H1 (cell line): ENCODE results near the gene CLPX. TPM values are rescaled to one million over a fixed set of nuclear protein-coding genes. Genes with fewer than 3 reads are reported as not detected.

ENCODE experiments used
- CTCF ChIA-PET: fragments of 300-600 bp; sonication (Branson Sonifier 250); formaldehyde crosslinking; loops from one replicate; lab custom pipeline; 2021; ENCODE audit not compliant: partially characterized antibody; lab: Charles Lee
- POLR2A ChIA-PET: fragments of 300-600 bp; sonication (Branson Sonifier 250); formaldehyde crosslinking; loops from one replicate; lab custom pipeline; 2021; ENCODE audit warnings: inconsistent platforms; ENCODE audit not compliant: partially characterized antibody; lab: Charles Lee
- DNase-seq, 2 experiments: peaks; one replicate each; pipeline versions ENCODE4 v3.0.0 to v3.0.0-alpha.2; 2010 to 2022; ENCODE audit warnings: low spot score in 2 of 2, low read depth in 1 of 2, mixed read lengths in 1 of 2
- FAIRE-seq: peaks from 2 replicates; lab custom pipeline; 2011; peaks lifted over from hg19 to GRCh38; lab: Jason Lieb, UNC
- H2AFZ ChIP-seq: 2 replicates; pipeline ENCODE4 v1.8.1; 2012; ENCODE audit warnings: low read length, inconsistent platforms
- H2AK5ac ChIP-seq: 2 replicates; pipeline ENCODE4 v1.6.1; 2013; ENCODE audit warnings: low read depth, low read length
- H2BK120ac ChIP-seq: replicated peaks from 2 replicates; pipeline ENCODE3; 2013; ENCODE audit warnings: low read depth, low read length, inconsistent platforms
- H2BK12ac ChIP-seq: 2 replicates; pipeline ENCODE4 v1.6.1; 2013; ENCODE audit warnings: low read depth, low read length
- H2BK15ac ChIP-seq: 2 replicates; pipeline ENCODE4 v1.6.1; 2013; ENCODE audit warnings: low read length
- H2BK20ac ChIP-seq: 2 replicates; pipeline ENCODE4 v1.6.1; 2013; ENCODE audit warnings: low read length
- H2BK5ac ChIP-seq: 2 replicates; pipeline ENCODE4 v1.6.1; 2013; ENCODE audit warnings: low read depth, low read length
- H3K14ac ChIP-seq: 2 replicates; pipeline ENCODE4 v1.6.1; 2013; ENCODE audit warnings: inconsistent platforms; ENCODE audit not compliant: insufficient read length
- H3K18ac ChIP-seq: 2 replicates; pipeline ENCODE4 v1.6.1; 2013; ENCODE audit warnings: low read length; ENCODE audit errors: extremely low read depth
- H3K23ac ChIP-seq: 2 replicates; pipeline ENCODE4 v1.6.1; 2013; ENCODE audit warnings: inconsistent platforms; ENCODE audit not compliant: insufficient read length
- H3K23me2 ChIP-seq: 2 replicates; pipeline ENCODE4 v1.6.1; 2013; ENCODE audit warnings: low read depth, low read length
- H3K27ac ChIP-seq: 2 replicates; pipeline ENCODE4 v1.6.1; 2011; ENCODE audit warnings: low read depth, low read length, inconsistent platforms
- H3K27me3 ChIP-seq, 4 experiments: replicated peaks in 1 of 4; 1 replicate in 1 of 4; 2 replicates in 3 of 4; pipeline versions ENCODE4 v1.6.1 to v1.8.1; 2011 to 2013; ENCODE audit warnings: low read length in 3 of 4, mild to moderate bottlenecking in 3 of 4, inconsistent platforms in 2 of 4, mixed read lengths in 2 of 4, moderate library complexity in 1 of 4; ENCODE audit not compliant: control insufficient read depth in 3 of 4, insufficient read depth in 3 of 4; ENCODE audit errors: extremely low read depth in 1 of 4
- H3K36me3 ChIP-seq, 4 experiments: 2 replicates each; pipeline versions ENCODE4 v1.6.1 to v1.8.1; 2011 to 2013; ENCODE audit warnings: mild to moderate bottlenecking in 4 of 4, low read length in 3 of 4, moderate library complexity in 2 of 4, control low read depth in 1 of 4, inconsistent platforms in 1 of 4; ENCODE audit not compliant: insufficient read depth in 4 of 4, control insufficient read depth in 2 of 4
- H3K4ac ChIP-seq: replicated peaks from 2 replicates; pipeline ENCODE3; 2013; ENCODE audit warnings: low read length, low read depth, mixed read lengths, inconsistent platforms; ENCODE audit not compliant: insufficient read length
- H3K4me1 ChIP-seq, 4 experiments: replicated peaks in 1 of 4; 1 replicate in 1 of 4; 2 replicates in 3 of 4; pipeline versions ENCODE4 v1.6.1 to v1.8.1; 2011 to 2013; ENCODE audit warnings: low read length in 3 of 4, inconsistent platforms in 2 of 4, mixed read lengths in 1 of 4; ENCODE audit not compliant: insufficient read depth in 4 of 4, control insufficient read depth in 3 of 4
- H3K4me2 ChIP-seq, 2 experiments: 2 replicates each; pipeline versions ENCODE4 v1.6.1 to v1.8.1; 2011 to 2013; ENCODE audit warnings: low read depth in 2 of 2, low read length in 2 of 2, control low read depth in 1 of 2, inconsistent platforms in 1 of 2, mild to moderate bottlenecking in 1 of 2; ENCODE audit not compliant: insufficient read depth in 1 of 2
- H3K4me3 ChIP-seq, 4 experiments: fragments of 200-600, 300-600 bp in 1 of 4; sonication (generic), shearing (Covaris generic), sonication (Bioruptor Twin) in 1 of 4; 2 replicates each; pipeline versions ENCODE4 v1.5.1 to v1.8.1; 2011 to 2016; ENCODE audit warnings: low read length in 4 of 4, low read depth in 3 of 4, control low read depth in 2 of 4, inconsistent platforms in 2 of 4, mild to moderate bottlenecking in 2 of 4, mixed read lengths in 1 of 4, moderate library complexity in 1 of 4; ENCODE audit not compliant: insufficient read depth in 2 of 4; ENCODE audit errors: extremely low read depth in 1 of 4
- H3K56ac ChIP-seq: replicated peaks from 2 replicates; pipeline ENCODE3; 2013; ENCODE audit warnings: low read depth, mild to moderate bottlenecking, mixed read lengths, low read length, inconsistent platforms; ENCODE audit not compliant: insufficient read length
- H3K79me1 ChIP-seq: 2 replicates; pipeline ENCODE4 v1.6.1; 2013; ENCODE audit warnings: low read depth, low read length, control low read depth
- H3K79me2 ChIP-seq, 2 experiments: 2 replicates each; pipeline versions ENCODE4 v1.6.1 to v1.8.1; 2012 to 2013; ENCODE audit warnings: low read length in 2 of 2, mild to moderate bottlenecking in 2 of 2, inconsistent platforms in 1 of 2; ENCODE audit not compliant: insufficient read depth in 2 of 2, control insufficient read depth in 1 of 2
- H3K9ac ChIP-seq, 4 experiments: replicated peaks in 1 of 4; 1 replicate in 1 of 4; 2 replicates in 3 of 4; pipeline versions ENCODE4 v1.6.1 to v1.8.1; 2011 to 2013; ENCODE audit warnings: low read depth in 3 of 4, low read length in 3 of 4, control low read depth in 2 of 4, mild to moderate bottlenecking in 2 of 4, moderate library complexity in 2 of 4, inconsistent platforms in 1 of 4; ENCODE audit errors: extremely low read depth in 1 of 4
- H3K9me3 ChIP-seq, 2 experiments: 2 replicates each; pipeline versions ENCODE4 v1.6.1 to v1.8.1; 2012 to 2013; ENCODE audit warnings: mild to moderate bottlenecking in 2 of 2, moderate library complexity in 2 of 2, control low read depth in 1 of 2, inconsistent platforms in 1 of 2, low read depth in 1 of 2, low read length in 1 of 2, mixed read lengths in 1 of 2; ENCODE audit not compliant: insufficient read depth in 2 of 2
- H4K20me1 ChIP-seq, 2 experiments: replicated peaks in 1 of 2; 2 replicates each; pipeline versions ENCODE3 to v1.8.1; 2011 to 2013; ENCODE audit warnings: inconsistent platforms in 2 of 2, low read length in 2 of 2, mild to moderate bottlenecking in 1 of 2; ENCODE audit not compliant: insufficient read depth in 2 of 2, control insufficient read depth in 1 of 2
- H4K5ac ChIP-seq: 2 replicates; pipeline ENCODE4 v1.6.1; 2013; ENCODE audit warnings: low read length, low read depth, mixed read lengths, inconsistent platforms; ENCODE audit not compliant: insufficient read length
- H4K8ac ChIP-seq: 2 replicates; pipeline ENCODE4 v1.8.0; 2013; ENCODE audit warnings: mild to moderate bottlenecking, moderate library complexity, low read length, inconsistent platforms; ENCODE audit not compliant: insufficient read depth; ENCODE audit errors: extremely low read depth
- H4K91ac ChIP-seq: replicated peaks from 2 replicates; pipeline ENCODE3; 2013; ENCODE audit warnings: low read length, mixed read lengths, inconsistent platforms; ENCODE audit not compliant: insufficient read length
- GTF2F1 ChIP-seq: IDR thresholded peaks from 2 replicates; pipeline ENCODE4 v1.6.1; 2012; ENCODE audit warnings: low read depth, low read length, improper control_type of control experiment, borderline replicate concordance
- MAX ChIP-seq: IDR thresholded peaks from 2 replicates; pipeline ENCODE4 v1.6.1; 2012; ENCODE audit warnings: inconsistent platforms
- ZNF274 ChIP-seq: IDR thresholded peaks from 2 replicates; pipeline ENCODE4 v1.7.0; 2012; ENCODE audit warnings: low read length, borderline replicate concordance; ENCODE audit errors: extremely low read depth
- WGBS, 2 experiments: shearing (Covaris generic) in 1 of 2; methylation state at CpG; one replicate each; pipeline versions ENCODE4 v1.1.6 to v1.1.7; 2013 to 2015; ENCODE audit warnings: low lambda C conversion rate in 2 of 2, mixed read lengths in 2 of 2, inconsistent platforms in 1 of 2, low coverage in 1 of 2, missing lambda C conversion rate in 1 of 2; ENCODE audit not compliant: insufficient replicate concordance in 2 of 2, insufficient coverage in 1 of 2, insufficient read length in 1 of 2; ENCODE audit errors: extremely low coverage in 1 of 2, missing lambda C conversion rate in 1 of 2; 5-methylcytosine and 5-hydroxymethylcytosine counted together
- long read RNA-seq, 2 experiments: library from RNA in 1 of 2; library from capped mRNA in 1 of 2; stranded (forward); transcript quantifications; one replicate each; pipeline ENCODE4 v2.0.0, GENCODE V29; 2021; ENCODE audit warnings: inconsistent platforms in 1 of 2
- polyA minus RNA-seq, 3 experiments: library from RNA; depleted of rRNA, polyadenylated mRNA; stranded (reverse); fragments of >200 nt; gene quantifications; 1 replicate in 2 of 3; 2 replicates in 1 of 3; pipeline ENCODE4 v1.2.3, GENCODE V29; 2011
- polyA plus RNA-seq, 7 experiments: library from polyadenylated mRNA; depleted of rRNA in 3 of 7; stranded (reverse) in 5 of 7; unstranded in 2 of 7; fragments of >200 nt in 5 of 7; fragments of 200-250 nt in 2 of 7; gene quantifications; 1 replicate in 5 of 7; 2 replicates in 1 of 7; 4 replicates in 1 of 7; pipeline versions ENCODE4 v1.2.1 to v1.2.3, GENCODE V29; 2011 to 2013; ENCODE audit warnings: missing spikeins in 2 of 7, mixed read lengths in 2 of 7
- total RNA-seq: library from RNA; stranded (reverse); fragmentation: NEBNext Ultra II Directional; extraction: Animal tissue kit (Norgen Biotek cat#: 25700); gene quantifications from 2 replicates; pipeline ENCODE4 v1.2.1, GENCODE V29; 2021
- TF ChIP-seq, protein P1 (sequence below), 3 experiments: IDR thresholded peaks; 1 replicate in 2 of 3; 2 replicates in 1 of 3; pipeline versions ENCODE4 v1.5.1 to v1.6.1; 2011; ENCODE audit warnings: low read length in 3 of 3, mild to moderate bottlenecking in 3 of 3, inconsistent platforms in 2 of 3, low read depth in 1 of 3, moderate library complexity in 1 of 3; ENCODE audit not compliant: insufficient read depth in 1 of 3; ENCODE audit errors: control extremely low read depth in 1 of 3

Gene CLPX
- total RNA-seq (53.6 and 56.4 TPM in 2 replicates), polyA plus RNA-seq (2011; rRNA removed) (9.7 and 10.5 TPM in 2 replicates), polyA minus RNA-seq (2011; rRNA and poly(A)+ RNA removed) (18.1 and 20.7 TPM in 2 replicates)
- polyA plus RNA-seq (2011; cell fraction: cytosol; rRNA removed), result 30.8 TPM
- 7.8 TPM for polyA plus RNA-seq (2011; cell fraction: nucleus; rRNA removed)
- polyA plus RNA-seq (2012, experiment 1 of 2), result 36.5 to 56.0 TPM (median 38.5 TPM) in 4 replicates
- 2.3 TPM for polyA plus RNA-seq (2012, experiment 2 of 2)
- polyA plus RNA-seq (2013, experiment 1 of 2), result 20.1 TPM
- polyA plus RNA-seq (2013, experiment 2 of 2), result 18.7 TPM
- polyA minus RNA-seq (2011; cell fraction: cytosol; rRNA and poly(A)+ RNA removed), result 19.3 TPM
- 16.2 TPM for polyA minus RNA-seq (2011; cell fraction: nucleus; rRNA and poly(A)+ RNA removed)
- long read RNA-seq, experiment 1, full-length matches to known transcripts, result 18 of 44 reads
- long read RNA-seq, experiment 1, partial matches to known transcripts, result 13 of 44 reads
- long read RNA-seq, experiment 1, other reads (novel, unspliced or antisense), result 13 of 44 reads
- long read RNA-seq, experiment 2, full-length matches to known transcripts, result 11 of 20 reads
- long read RNA-seq, experiment 2, partial matches to known transcripts, result 8 of 20 reads
- long read RNA-seq, experiment 2, other reads (novel, unspliced or antisense), result 1 of 20 reads

DNA sequence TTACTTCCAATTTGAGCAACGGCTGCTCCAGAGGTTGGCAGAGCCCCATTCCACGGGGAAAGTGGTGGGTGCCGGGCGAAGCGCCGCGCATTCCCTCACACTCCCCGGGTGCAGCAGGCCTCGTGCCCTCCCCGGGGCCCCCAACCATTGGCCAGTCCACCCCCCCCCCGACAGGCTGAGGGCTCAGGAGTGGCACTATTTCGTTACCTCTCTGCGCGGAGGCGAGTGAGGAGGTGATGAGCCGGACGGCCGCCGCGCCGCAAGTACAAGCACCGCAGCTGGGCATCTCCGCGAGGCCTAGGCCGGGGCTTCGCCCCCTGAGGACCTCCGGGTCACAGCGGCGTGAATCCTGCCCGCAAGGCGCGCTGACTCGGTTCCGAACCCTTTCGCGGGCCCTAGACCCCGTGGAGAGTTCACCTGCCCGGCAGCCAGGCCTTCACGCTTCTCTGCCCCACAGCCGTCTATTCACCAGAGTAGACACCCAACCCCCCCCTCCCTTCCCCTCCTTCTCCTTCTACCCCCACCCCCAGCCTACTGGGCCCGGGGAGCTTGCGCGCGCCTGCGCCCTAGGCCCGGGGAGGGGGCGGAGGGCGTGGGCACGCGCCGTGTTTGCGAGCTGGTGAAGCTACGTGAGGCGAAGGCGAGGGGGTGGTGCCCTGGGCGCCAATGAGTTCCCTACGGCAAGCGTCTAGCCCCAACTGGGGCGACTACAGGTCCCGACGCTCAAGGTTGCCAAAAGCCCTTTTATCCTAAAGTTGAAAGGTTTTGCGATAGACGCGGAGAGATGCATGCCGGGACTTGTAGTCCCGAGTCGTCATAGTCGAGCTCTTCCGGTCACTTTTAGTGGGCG lies at the start of gene CLPX:
Gene CLPX (minus strand): TSS at position 475 of the 850 bp plus-strand sequence. CDS start 189 bp downstream, at position 286.
- Histone ChIP-seq H3K4me1 (peaks cover 0 to 2% (median 0%) of the 10 kb centered on the region in 4 experiments; a peak in 2 of 7 replicates), H3K4ac (peak within 1 kb of the TSS; percentile 78), H2BK15ac (peak within 1 kb of the TSS; percentile 61; the same call in 1 of the 2 replicates), H3K18ac (peak within 1 kb of the TSS; percentile 87), H4K5ac (peak within 1 kb of the TSS; percentile 84), H4K91ac (peak within 1 kb of the TSS; percentile 35), H3K27ac (peak within 1 kb of the TSS; percentile 80; the same call in 1 of the 2 replicates), H3K23ac (no peak within 1 kb of the TSS), H2BK12ac (no peak within 1 kb of the TSS), H2BK20ac (no peak within 1 kb of the TSS), H3K14ac (no peak within 1 kb of the TSS), H3K4me3 (peak within 1 kb of the TSS; percentile 60 to 95 (median 92)), H2AFZ (peak within 1 kb of the TSS; percentile 94), H3K23me2 (peaks cover 2% of the 10 kb centered on the region), H4K8ac (peak within 1 kb of the TSS; percentile 80), H3K79me1 (no peaks in the 10 kb centered on the region), H2BK5ac (peak within 1 kb of the TSS; percentile 72), H3K79me2 (peaks cover 3 to 36% of the 10 kb centered on the region in 2 experiments; a peak in 3 of 4 replicates), H2AK5ac (0 out of 2 replicates have a peak within 1 kb of the TSS, but pooled peaks have one; percentile 49), H3K9me3 (no peaks in the 10 kb centered on the region), H3K9ac (peak within 1 kb of the TSS; percentile 69 to 95 (median 90)), H3K36me3 (no peaks in the 10 kb centered on the region; a peak in 1 of 8 replicates), H4K20me1 (peaks cover 0 to 6% of the 10 kb centered on the region in 2 experiments), H2BK120ac (no peak within 1 kb of the TSS), H3K4me2 (peak within 1 kb of the TSS; percentile 68 to 69), H3K27me3 (no peaks in the 10 kb centered on the region), H3K56ac (peak within 1 kb of the TSS; percentile 77)
- WGBS, 2 experiments, result 4% methylated on average over 47 of the region's 70 CpGs; no CpG with 5 or more reads in 1 of the 2 experiments
- POLR2A ChIA-PET, result interaction anchor here (0.6 to 8.7 kb wide), 20 partner anchors 10 to 244 kb away, joined by 3 to 94 read pairs (median 5); partner anchors contain the start of genes CILP, PARP16, RNU5A-1 and RNU5B-1
- CTCF ChIA-PET, result interaction anchor here (0.7 to 11.8 kb wide), 5 partner anchors 22 to 118 kb away, joined by 3 to 123 read pairs (median 3); no protein-coding TSS in a partner anchor
- DNase-seq (peak; percentile 87 to 88), FAIRE-seq (no peak)
- TF ChIP-seq, protein P1, sequence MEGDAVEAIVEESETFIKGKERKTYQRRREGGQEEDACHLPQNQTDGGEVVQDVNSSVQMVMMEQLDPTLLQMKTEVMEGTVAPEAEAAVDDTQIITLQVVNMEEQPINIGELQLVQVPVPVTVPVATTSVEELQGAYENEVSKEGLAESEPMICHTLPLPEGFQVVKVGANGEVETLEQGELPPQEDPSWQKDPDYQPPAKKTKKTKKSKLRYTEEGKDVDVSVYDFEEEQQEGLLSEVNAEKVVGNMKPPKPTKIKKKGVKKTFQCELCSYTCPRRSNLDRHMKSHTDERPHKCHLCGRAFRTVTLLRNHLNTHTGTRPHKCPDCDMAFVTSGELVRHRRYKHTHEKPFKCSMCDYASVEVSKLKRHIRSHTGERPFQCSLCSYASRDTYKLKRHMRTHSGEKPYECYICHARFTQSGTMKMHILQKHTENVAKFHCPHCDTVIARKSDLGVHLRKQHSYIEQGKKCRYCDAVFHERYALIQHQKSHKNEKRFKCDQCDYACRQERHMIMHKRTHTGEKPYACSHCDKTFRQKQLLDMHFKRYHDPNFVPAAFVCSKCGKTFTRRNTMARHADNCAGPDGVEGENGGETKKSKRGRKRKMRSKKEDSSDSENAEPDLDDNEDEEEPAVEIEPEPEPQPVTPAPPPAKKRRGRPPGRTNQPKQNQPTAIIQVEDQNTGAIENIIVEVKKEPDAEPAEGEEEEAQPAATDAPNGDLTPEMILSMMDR (IDR thresholded peaks at IDR 0.05; ENCODE audit: control extremely low read depth in 1 of 3, insufficient read depth in 1 of 3, low read depth in 1 of 3, low read length in 3 of 3), result no peak
- no peak; the same call in 1 of the 2 replicates for TF ChIP-seq GTF2F1
- TF ChIP-seq MAX, result peak; percentile 62
- no peak for TF ChIP-seq ZNF274
